ENCODE results near the gene EMP3.
"Not testable (repeated sequence)": the region's sequence is repeated elsewhere in the genome, so short reads cannot be mapped to it uniquely, and the experiment has no call there.

Gene EMP3

DNA sequence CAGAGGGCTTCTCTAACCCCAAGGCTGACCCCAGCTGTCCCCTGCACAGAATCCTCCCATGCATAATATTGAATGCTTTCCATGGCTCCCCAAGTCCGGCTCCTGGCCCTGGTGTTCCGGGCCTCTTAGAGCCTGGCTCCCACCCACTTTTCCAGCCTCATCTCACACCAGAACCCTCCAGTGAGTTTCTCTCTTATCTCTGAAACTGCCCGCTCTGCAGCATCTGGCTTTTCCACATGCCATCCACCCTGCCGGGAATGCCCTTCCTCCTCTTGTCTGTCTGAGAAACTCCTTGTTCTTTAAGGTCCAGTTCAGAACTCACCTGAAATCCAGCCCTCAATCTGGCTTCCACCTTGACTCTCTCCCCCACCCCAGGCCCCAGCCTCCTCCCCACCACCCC, 45.6 kb downstream of the EMP3 start:
- peaks cover 18% of the 10 kb centered on the region for H3K4me1 Mint-ChIP-seq
- H3K27ac Mint-ChIP-seq, result peak overlapping the region in 2 of 3 experiments; percentile 41 to 50
- peaks cover 7% of the 10 kb centered on the region for H3K27me3 Mint-ChIP-seq (ENCODE audit: low read depth)
- TF ChIP-seq, protein P1, sequence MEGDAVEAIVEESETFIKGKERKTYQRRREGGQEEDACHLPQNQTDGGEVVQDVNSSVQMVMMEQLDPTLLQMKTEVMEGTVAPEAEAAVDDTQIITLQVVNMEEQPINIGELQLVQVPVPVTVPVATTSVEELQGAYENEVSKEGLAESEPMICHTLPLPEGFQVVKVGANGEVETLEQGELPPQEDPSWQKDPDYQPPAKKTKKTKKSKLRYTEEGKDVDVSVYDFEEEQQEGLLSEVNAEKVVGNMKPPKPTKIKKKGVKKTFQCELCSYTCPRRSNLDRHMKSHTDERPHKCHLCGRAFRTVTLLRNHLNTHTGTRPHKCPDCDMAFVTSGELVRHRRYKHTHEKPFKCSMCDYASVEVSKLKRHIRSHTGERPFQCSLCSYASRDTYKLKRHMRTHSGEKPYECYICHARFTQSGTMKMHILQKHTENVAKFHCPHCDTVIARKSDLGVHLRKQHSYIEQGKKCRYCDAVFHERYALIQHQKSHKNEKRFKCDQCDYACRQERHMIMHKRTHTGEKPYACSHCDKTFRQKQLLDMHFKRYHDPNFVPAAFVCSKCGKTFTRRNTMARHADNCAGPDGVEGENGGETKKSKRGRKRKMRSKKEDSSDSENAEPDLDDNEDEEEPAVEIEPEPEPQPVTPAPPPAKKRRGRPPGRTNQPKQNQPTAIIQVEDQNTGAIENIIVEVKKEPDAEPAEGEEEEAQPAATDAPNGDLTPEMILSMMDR (IDR thresholded peaks at IDR 0.05; ENCODE audit: unreplicated experiment in 3 of 3), result no peak
- no peak overlapping the region for H3K4me3 Mint-ChIP-seq
- H3K9me3 Mint-ChIP-seq, result no peaks in the 10 kb centered on the region
- no peaks in the 10 kb centered on the region for H3K36me3 Mint-ChIP-seq (ENCODE audit: low read depth)

DNA sequence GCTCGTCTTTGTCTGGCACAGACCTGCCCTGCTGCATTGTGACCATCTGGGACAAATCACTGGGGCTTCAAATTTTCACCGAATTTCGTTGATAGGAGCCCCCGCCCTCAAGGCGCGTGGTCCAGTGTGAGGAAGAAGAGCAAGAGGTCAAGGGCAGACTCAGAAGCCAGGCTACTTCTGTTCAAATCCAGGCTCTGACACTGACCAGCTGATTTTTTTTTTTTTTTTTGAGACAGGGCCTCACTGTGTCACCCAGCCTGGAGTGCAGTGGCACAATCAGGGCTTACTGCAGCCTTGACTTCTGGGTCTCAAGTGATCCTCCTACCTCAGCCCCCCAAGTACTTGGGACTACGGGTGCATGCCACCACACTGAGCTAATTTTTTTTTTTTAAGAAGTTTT, 46.0 kb downstream of the EMP3 start:
- peaks cover 7% of the 10 kb centered on the region for H3K27me3 Mint-ChIP-seq (ENCODE audit: low read depth)
- H3K4me3 Mint-ChIP-seq, result no peak overlapping the region
- no peaks in the 10 kb centered on the region for H3K9me3 Mint-ChIP-seq
- TF ChIP-seq, protein P1 (IDR thresholded peaks at IDR 0.05; ENCODE audit: unreplicated experiment in 3 of 3), result no peak
- peaks cover 18% of the 10 kb centered on the region for H3K4me1 Mint-ChIP-seq
- H3K36me3 Mint-ChIP-seq (ENCODE audit: low read depth), result no peaks in the 10 kb centered on the region
- H3K27ac Mint-ChIP-seq, result no peak overlapping the region

DNA sequence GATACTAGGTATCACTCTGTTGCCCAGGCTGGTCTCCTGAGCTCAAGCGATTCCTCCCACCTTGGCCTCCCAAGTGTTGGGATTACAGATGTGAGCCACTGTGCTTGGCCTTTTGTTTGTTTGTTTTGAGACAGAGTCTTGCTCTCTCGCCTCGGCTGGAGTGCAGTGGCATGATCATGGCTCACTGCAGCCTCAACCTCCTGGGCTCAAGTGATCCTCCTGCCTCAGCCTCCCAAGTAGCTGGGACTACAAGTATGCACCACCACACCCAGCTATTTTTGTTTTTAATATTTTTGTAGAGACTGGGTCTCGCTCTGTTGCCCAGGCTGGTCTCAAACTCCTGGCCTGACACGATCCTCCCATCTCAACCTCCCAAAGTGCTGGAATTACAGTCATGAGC, 46.4 kb downstream of the EMP3 start:
- not testable (repeated sequence) for H3K36me3 Mint-ChIP-seq (ENCODE audit: low read depth); H3K9me3 Mint-ChIP-seq; H3K27ac Mint-ChIP-seq; H3K27me3 Mint-ChIP-seq (ENCODE audit: low read depth); H3K4me3 Mint-ChIP-seq
- peaks cover 18% of the 10 kb centered on the region for H3K4me1 Mint-ChIP-seq

DNA sequence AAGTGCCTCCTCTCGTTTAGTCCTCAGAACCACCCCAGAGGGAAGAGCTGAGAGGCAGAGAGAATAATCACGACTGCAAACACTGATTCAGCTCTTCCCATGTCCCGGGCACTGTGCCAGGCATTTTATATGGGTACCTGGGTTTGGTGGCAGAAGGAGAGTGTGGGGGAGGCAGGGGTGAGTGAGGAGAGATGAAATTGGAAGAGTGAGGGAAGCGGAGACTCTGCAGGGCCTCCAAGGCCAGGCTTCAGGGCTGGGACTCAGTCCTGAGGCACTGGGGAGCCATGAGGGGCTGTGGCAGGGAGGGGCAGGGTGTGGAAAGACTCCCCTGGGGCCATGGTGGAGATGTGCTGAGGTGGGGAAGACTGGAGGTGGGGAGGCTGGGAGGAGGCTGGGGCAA, 47.6 kb downstream of the EMP3 start:
- Mint-ChIP-seq H3K4me1 (peaks cover 17% of the 10 kb centered on the region), H3K4me3 (no peak overlapping the region), H3K36me3 (ENCODE audit: low read depth) (no peaks in the 10 kb centered on the region), H3K27me3 (ENCODE audit: low read depth) (peaks cover 3% of the 10 kb centered on the region), H3K27ac (peak overlapping the region; percentile 28 to 82 (median 53)), H3K9me3 (no peaks in the 10 kb centered on the region)
- TF ChIP-seq, protein P1 (IDR thresholded peaks at IDR 0.05; ENCODE audit: unreplicated experiment in 3 of 3), result no peak

DNA sequence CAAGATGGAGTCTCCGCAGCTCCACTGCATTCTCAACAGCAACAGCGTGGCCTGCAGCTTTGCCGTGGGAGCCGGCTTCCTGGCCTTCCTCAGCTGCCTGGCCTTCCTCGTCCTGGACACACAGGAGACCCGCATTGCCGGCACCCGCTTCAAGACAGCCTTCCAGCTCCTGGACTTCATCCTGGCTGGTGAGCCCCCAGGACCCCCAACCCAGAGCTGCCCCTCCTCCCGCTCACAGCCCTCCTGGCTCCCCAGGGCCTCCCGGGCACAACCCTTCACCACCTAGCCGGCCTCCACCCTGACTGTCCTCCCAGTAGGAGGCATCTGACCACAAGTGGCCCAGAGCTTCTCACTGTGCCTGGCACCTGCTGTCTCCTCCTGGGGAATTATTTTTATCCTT, 48.2 kb downstream of the EMP3 start:
- Mint-ChIP-seq H3K27me3 (ENCODE audit: low read depth) (peaks cover 3% of the 10 kb centered on the region), H3K4me1 (peaks cover 13% of the 10 kb centered on the region), H3K4me3 (no peak overlapping the region), H3K27ac (peak overlapping the region; percentile 28 to 82 (median 53)), H3K9me3 (no peaks in the 10 kb centered on the region), H3K36me3 (ENCODE audit: low read depth) (no peaks in the 10 kb centered on the region)
- TF ChIP-seq, protein P1 (IDR thresholded peaks at IDR 0.05; ENCODE audit: unreplicated experiment in 3 of 3), result no peak

DNA sequence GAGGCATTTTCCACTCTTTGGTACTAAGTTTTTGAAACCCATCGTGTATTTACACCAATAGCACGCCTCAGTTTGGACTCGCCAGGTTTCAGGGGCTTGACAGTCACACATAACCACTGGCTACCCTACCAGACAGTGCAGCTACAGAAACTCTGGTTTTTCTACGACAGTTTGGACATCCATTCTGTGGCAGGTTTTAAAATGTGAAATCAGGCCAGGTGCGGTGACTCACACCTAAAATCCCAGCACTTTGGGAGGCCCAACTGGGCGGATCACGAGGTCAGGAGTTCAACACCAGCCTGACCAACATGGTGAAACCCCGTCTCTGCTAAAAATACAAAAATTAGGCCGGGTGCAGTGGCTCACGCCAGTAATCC, 52.8 kb downstream of the EMP3 start:
- Mint-ChIP-seq H3K9me3 (no peaks in the 10 kb centered on the region), H3K27me3 (ENCODE audit: low read depth) (peaks cover 3% of the 10 kb centered on the region), H3K4me3 (no peak overlapping the region), H3K4me1 (no peaks in the 10 kb centered on the region), H3K36me3 (ENCODE audit: low read depth) (peaks cover 18% of the 10 kb centered on the region), H3K27ac (no peak overlapping the region)
- TF ChIP-seq, protein P1 (IDR thresholded peaks at IDR 0.05; ENCODE audit: unreplicated experiment in 3 of 3), result no peak
